Measurements from ENCODE around the gene ADSL. TPM values are rescaled to one million over a fixed set of nuclear protein-coding genes. Genes with fewer than 3 reads are reported as not detected.
"Not testable (repeated sequence)": the region's sequence is repeated elsewhere in the genome, so short reads cannot be mapped to it uniquely, and the experiment has no call there.

ADSL gene
- total RNA-seq, 2 donors from 2014 or later, result 56.6 to 68.8 TPM

DNA sequence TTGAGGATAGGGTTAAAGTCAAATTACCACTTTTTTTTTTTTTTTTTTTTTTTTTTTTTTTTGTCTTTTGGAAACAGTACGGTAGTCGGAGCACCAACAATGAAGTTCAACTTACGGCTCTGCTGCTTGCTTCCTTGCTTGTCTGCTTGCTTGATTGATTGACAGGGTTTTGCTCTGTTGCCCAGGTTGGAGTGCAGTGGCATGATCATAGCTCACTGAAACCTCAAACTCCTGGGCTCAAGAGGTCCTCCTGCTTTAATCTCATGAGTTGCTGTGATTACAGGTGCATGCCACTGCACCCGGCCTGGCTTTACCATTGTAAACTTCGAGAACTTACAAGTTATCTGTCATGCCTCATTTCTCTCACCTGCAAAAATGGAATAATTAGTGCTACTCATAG is 29.8 kb downstream of the ADSL start:
- TF ChIP-seq, protein P1, sequence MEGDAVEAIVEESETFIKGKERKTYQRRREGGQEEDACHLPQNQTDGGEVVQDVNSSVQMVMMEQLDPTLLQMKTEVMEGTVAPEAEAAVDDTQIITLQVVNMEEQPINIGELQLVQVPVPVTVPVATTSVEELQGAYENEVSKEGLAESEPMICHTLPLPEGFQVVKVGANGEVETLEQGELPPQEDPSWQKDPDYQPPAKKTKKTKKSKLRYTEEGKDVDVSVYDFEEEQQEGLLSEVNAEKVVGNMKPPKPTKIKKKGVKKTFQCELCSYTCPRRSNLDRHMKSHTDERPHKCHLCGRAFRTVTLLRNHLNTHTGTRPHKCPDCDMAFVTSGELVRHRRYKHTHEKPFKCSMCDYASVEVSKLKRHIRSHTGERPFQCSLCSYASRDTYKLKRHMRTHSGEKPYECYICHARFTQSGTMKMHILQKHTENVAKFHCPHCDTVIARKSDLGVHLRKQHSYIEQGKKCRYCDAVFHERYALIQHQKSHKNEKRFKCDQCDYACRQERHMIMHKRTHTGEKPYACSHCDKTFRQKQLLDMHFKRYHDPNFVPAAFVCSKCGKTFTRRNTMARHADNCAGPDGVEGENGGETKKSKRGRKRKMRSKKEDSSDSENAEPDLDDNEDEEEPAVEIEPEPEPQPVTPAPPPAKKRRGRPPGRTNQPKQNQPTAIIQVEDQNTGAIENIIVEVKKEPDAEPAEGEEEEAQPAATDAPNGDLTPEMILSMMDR (IDR thresholded peaks at IDR 0.05), result no peak
- Histone ChIP-seq H3K27me3 (replicated peaks; ENCODE audit: insufficient read depth) (no peaks in the 10 kb centered on the region), H3K27ac (no peak overlapping the region), H3K36me3 (no peaks in the 10 kb centered on the region), H3K4me1 (ENCODE audit: control insufficient read depth in 1 of 2, low read depth in 2 of 2) (peaks cover 3 to 6% of the 10 kb centered on the region in 2 donors), H3K9me3 (no peaks in the 10 kb centered on the region), H3K4me3 (no peak overlapping the region)
- ATAC-seq (ENCODE audit: insufficient number of reproducible peaks, low FRiP score, low read depth), result no peak
- DNase-seq (ENCODE audit: low spot score), result no peak

DNA sequence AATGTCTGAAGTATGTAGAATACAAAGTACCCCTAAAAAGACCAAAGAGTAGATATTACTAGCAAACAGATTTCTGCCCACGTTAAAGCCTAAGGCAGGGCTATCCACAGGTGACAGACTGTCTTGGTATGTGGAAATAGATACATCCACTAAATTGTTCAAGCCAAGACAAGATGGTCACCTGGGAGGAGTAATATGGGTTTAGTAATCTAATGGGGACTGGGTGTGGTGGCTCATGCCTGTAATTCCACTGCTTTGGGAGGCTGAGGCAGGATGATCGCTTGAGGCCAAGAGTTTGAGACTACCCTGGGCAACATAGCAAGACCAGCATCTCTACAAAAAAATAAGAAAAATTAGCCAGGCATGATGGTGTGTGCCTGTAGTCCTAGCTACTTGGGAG is 31.6 kb downstream of the ADSL start:
- Histone ChIP-seq H3K4me1 (ENCODE audit: control insufficient read depth in 1 of 2, low read depth in 2 of 2) (no peaks in the 10 kb centered on the region), H3K4me3 (no peak overlapping the region), H3K27ac (no peak overlapping the region), H3K36me3 (no peaks in the 10 kb centered on the region), H3K9me3 (no peaks in the 10 kb centered on the region), H3K27me3 (replicated peaks; ENCODE audit: insufficient read depth) (no peaks in the 10 kb centered on the region)
- TF ChIP-seq, protein P1 (IDR thresholded peaks at IDR 0.05), result no peak
- ATAC-seq (ENCODE audit: insufficient number of reproducible peaks, low FRiP score, low read depth) (no peak), DNase-seq (ENCODE audit: low spot score) (no peak)

DNA sequence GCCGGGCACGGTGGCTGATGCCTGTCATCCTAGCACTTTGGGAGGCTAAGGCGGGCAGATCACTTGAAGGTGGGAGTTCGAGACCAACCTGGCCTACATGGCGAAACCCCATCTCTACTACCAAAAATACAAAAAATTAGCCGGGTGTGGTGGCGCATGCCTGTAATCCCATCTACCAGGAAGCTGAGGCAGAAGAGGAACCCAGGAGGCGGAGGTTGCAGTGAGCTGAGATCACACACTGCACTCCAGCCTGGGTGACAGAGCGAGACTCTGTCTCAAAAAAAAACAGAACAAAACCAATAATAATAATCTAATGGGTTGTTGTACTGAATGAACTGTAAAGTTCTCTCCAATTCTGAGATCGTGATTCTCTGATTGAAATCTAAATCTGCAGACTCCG is 32.1 kb downstream of the ADSL start:
- H3K27ac ChIP-seq; H3K9me3 ChIP-seq; H3K27me3 ChIP-seq (replicated peaks; ENCODE audit: insufficient read depth); H3K36me3 ChIP-seq; H3K4me1 ChIP-seq (ENCODE audit: control insufficient read depth in 1 of 2, low read depth in 2 of 2); H3K4me3 ChIP-seq; ATAC-seq (ENCODE audit: insufficient number of reproducible peaks, low FRiP score, low read depth); DNase-seq (ENCODE audit: low spot score): not testable (repeated sequence)

DNA sequence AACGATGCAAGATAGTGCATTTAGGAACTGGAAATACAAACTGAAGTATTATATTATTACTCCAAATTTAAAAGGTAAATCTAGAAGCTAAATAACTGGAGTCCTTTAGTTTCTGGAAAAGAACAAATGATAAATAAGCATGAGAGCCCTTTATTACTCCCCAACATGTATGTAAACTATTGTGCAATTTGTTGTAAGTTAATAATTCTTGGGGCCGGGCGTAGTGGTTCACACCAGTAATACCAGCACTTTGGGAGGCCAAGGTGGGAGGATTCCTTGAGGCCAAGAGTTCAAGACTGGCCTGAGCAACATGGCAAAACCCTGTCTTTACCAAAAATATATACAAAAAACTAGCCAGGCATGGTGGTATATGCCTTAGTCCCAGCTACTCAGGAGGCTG is 35.2 kb downstream of the ADSL start:
- TF ChIP-seq, protein P1 (IDR thresholded peaks at IDR 0.05), result no peak
- peaks cover 3 to 6% of the 10 kb centered on the region in 2 donors for H3K4me1 ChIP-seq (ENCODE audit: control insufficient read depth in 1 of 2, low read depth in 2 of 2)
- no peak for DNase-seq (ENCODE audit: low spot score)
- no peak overlapping the region for H3K27ac ChIP-seq
- no peak for ATAC-seq (ENCODE audit: insufficient number of reproducible peaks, low FRiP score, low read depth)
- no peak overlapping the region for H3K4me3 ChIP-seq
- no peaks in the 10 kb centered on the region for H3K27me3 ChIP-seq (replicated peaks; ENCODE audit: insufficient read depth)
- no peaks in the 10 kb centered on the region for H3K9me3 ChIP-seq
- H3K36me3 ChIP-seq, result no peaks in the 10 kb centered on the region

DNA sequence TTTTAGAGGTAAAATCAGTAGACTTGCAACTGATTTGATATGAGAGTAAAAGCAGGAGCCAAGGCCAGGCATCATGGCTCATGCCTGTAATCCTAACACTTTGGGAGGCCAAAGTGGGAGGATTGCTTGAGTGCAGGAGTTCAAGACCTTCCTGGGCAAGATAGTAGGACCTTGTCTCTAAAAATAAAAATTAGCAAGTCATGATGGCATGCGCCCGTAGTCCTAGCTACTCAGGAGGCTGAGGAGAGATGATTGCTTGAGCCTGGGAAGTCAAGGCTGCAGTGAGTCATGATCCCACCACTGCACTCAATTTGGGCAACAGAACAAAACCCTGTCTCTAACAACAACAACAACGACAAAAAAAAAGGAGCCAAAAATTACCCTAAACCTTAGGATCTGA is 37.6 kb downstream of the ADSL start:
- Histone ChIP-seq H3K27ac (no peak overlapping the region), H3K36me3 (no peaks in the 10 kb centered on the region), H3K4me3 (no peak overlapping the region), H3K27me3 (replicated peaks; ENCODE audit: insufficient read depth) (no peaks in the 10 kb centered on the region), H3K4me1 (ENCODE audit: control insufficient read depth in 1 of 2, low read depth in 2 of 2) (peaks cover 3 to 6% of the 10 kb centered on the region in 2 donors), H3K9me3 (no peaks in the 10 kb centered on the region)
- ATAC-seq (ENCODE audit: insufficient number of reproducible peaks, low FRiP score, low read depth) (peak; percentile 54), DNase-seq (ENCODE audit: low spot score) (no peak)
- TF ChIP-seq, protein P1 (IDR thresholded peaks at IDR 0.05), result no peak

DNA sequence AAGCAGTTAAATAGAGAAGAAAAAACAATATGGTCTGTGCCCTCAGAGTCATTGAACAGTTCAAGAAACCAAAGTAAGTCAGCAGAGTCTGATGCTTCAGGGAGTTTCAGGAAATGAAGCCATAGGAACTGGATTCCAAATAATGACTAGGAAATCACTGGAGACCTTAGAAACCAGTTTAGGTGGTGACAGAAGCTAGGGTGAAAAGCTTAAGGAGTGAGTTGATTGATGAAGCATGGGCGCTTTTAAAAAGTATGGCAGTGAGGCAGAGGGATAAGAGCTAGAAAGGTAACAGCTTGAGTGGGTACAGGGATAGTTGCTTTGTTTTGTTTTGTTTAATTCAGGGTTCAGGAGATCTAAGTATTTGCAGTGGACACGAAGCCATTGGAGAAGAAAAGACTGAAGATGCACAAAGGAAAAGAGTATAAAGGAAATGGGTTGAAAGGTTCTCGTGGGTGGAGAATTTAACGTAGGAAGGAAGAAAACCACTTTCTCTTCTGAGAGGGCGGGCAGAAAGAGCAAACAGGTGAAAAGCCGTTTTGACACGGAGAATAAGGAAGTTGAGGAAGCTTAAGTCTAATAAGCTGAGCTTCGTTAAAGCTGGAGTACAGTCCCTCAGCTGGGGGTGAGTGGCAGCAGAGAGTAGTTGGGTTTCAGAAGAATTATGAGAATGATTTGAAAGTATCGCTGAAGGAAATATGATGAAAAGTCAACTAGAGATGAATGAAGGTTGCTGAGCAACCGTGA is 38.9 kb downstream of the ADSL start:
- H3K4me3 ChIP-seq, result peak overlapping the region; percentile 4
- H3K36me3 ChIP-seq, result no peaks in the 10 kb centered on the region
- H3K4me1 ChIP-seq (ENCODE audit: control insufficient read depth in 1 of 2, low read depth in 2 of 2), result peaks cover 3 to 6% of the 10 kb centered on the region in 2 donors
- DNase-seq (ENCODE audit: low spot score), result no peak
- no peak overlapping the region for H3K27ac ChIP-seq
- TF ChIP-seq, protein P1 (IDR thresholded peaks at IDR 0.05), result no peak
- no peak for ATAC-seq (ENCODE audit: insufficient number of reproducible peaks, low FRiP score, low read depth)
- no peaks in the 10 kb centered on the region for H3K9me3 ChIP-seq
- no peaks in the 10 kb centered on the region for H3K27me3 ChIP-seq (replicated peaks; ENCODE audit: insufficient read depth)
